HepG2 (cell line): Measurements from ENCODE around the gene AARS1. TPM values are rescaled to one million over a fixed set of nuclear protein-coding genes. Genes with fewer than 3 reads are reported as not detected.

ENCODE experiments used
- HCFC1 ChIP-seq: fragments of 150-350 bp; IDR thresholded peaks from 2 replicates; pipeline ENCODE4 v1.6.1; 2014; ENCODE audit warnings: low read depth, low read length
- NFE2L1 ChIP-seq: sonication (generic); formaldehyde crosslinking; IDR thresholded peaks from 2 replicates; pipeline ENCODE4 v1.4.0; 2020; ENCODE audit warnings: missing genetic modification reagents, mild to moderate bottlenecking, borderline replicate concordance
- RXRA ChIP-seq: sonication (generic); formaldehyde crosslinking; IDR thresholded peaks from 2 replicates; pipeline ENCODE4 v1.5.1; 2020; ENCODE audit warnings: missing genetic modification reagents
- STAG1 ChIP-seq: sonication (generic); formaldehyde crosslinking; IDR thresholded peaks from 2 replicates; pipeline ENCODE4 v1.4.0; 2020; ENCODE audit warnings: missing genetic modification reagents
- XRCC5 ChIP-seq: fragments of 200-400 bp; formaldehyde crosslinking; optimal IDR thresholded peaks from 2 replicates; pipeline ENCODE3; 2017; ENCODE audit warnings: mild to moderate bottlenecking, low read length
- ZBTB21 ChIP-seq: sonication (generic); formaldehyde crosslinking; IDR thresholded peaks from 2 replicates; pipeline ENCODE4 v1.4.0; 2020; ENCODE audit warnings: missing genetic modification reagents
- ZKSCAN1 ChIP-seq: fragments of 150-350 bp; IDR thresholded peaks from 2 replicates; pipeline ENCODE4 v1.6.1; 2014; ENCODE audit warnings: low read length
- ZMYM4 ChIP-seq: sonication (generic); formaldehyde crosslinking; IDR thresholded peaks from 2 replicates; pipeline ENCODE4 v1.8.1; 2023; ENCODE audit warnings: mild to moderate bottlenecking, missing genetic modification reagents
- ZNF256 ChIP-seq: sonication (generic); formaldehyde crosslinking; conservative IDR thresholded peaks from 2 replicates; pipeline ENCODE4 v1.4.0; 2020; ENCODE audit warnings: missing genetic modification reagents
- ZNF562 ChIP-seq: sonication (generic); formaldehyde crosslinking; IDR thresholded peaks from 2 replicates; pipeline ENCODE4 v1.8.0; 2022; ENCODE audit warnings: missing genetic modification reagents, borderline replicate concordance
- polyA plus RNA-seq, 8 experiments: library from polyadenylated mRNA; depleted of rRNA in 3 of 8; stranded (reverse) in 7 of 8; unstranded in 1 of 8; fragments of >200 nt; fragmentation: Illumina TruSeq in 4 of 8; extraction: Trizol in 4 of 8; gene quantifications; 2 replicates each; pipeline versions ENCODE4 v1.2.1 to v1.2.3, GENCODE V29; 2011 to 2016; ENCODE audit warnings: low read depth in 4 of 8, missing spikeins in 1 of 8, mixed read lengths in 1 of 8; ENCODE audit not compliant: insufficient read depth in 1 of 8
- total RNA-seq, 5 experiments: library from RNA; depleted of rRNA; stranded (reverse); fragments of >200 nt; fragmentation: Illumina TruSeq; extraction: Trizol; gene quantifications; 2 replicates each; pipeline ENCODE4 v1.2.3, GENCODE V29; 2016; ENCODE audit warnings: low read depth in 1 of 5
- TF ChIP-seq, protein P1 (sequence below): sonication (generic); formaldehyde crosslinking; IDR thresholded peaks from 2 replicates; pipeline ENCODE4 v1.4.0; 2020; ENCODE audit warnings: missing genetic modification reagents
- TF ChIP-seq, protein P2 (sequence below): sonication (generic); formaldehyde crosslinking; IDR thresholded peaks from 2 replicates; pipeline ENCODE4 v1.5.1; 2020; ENCODE audit warnings: missing genetic modification reagents, mild to moderate bottlenecking, borderline replicate concordance
- TF ChIP-seq, protein P3 (sequence below), 2 experiments: IDR thresholded peaks; 2 replicates each; pipeline ENCODE4 v1.6.1; 2011 to 2012; ENCODE audit warnings: low read length in 2 of 2, borderline replicate concordance in 1 of 2, low read depth in 1 of 2, mild to moderate bottlenecking in 1 of 2, moderate library complexity in 1 of 2
- TF ChIP-seq, protein P4 (sequence below): sonication (generic); formaldehyde crosslinking; IDR thresholded peaks from 2 replicates; pipeline ENCODE4 v1.5.0; 2020; ENCODE audit warnings: mild to moderate bottlenecking, missing genetic modification reagents, moderate library complexity
- TF ChIP-seq, protein P5 (sequence below): sonication (generic); formaldehyde crosslinking; conservative IDR thresholded peaks from 2 replicates; pipeline ENCODE4 v1.4.0; 2020; ENCODE audit warnings: missing genetic modification reagents

Gene AARS1
- total and polyA plus RNA-seq, 2 of the 13 experiments (the other 11 are each of a cell fraction or from before 2014, with no cell fraction given) = 107 to 132 TPM

DNA sequence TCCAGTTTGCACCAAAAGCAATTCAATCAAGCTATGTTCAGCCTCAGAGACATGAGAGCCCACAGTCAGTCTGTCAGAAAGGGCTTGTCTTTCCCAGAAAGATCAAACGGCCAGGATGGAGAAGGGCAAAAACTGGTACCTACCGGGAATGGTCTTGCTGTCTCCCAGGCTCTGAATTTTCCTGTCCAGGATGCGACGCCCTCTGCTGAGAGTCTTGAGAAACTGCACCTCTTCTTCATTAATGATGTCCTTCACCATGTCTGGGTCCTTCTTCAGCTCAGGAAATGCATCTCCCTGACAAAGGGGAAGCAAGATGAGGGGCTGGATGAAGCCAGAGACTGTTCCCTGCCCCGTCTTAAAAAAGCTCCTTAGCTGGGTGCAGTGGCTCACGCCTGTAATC lies 21.8 kb downstream of the AARS1 start (continued):
- TF ChIP-seq, protein P1, sequence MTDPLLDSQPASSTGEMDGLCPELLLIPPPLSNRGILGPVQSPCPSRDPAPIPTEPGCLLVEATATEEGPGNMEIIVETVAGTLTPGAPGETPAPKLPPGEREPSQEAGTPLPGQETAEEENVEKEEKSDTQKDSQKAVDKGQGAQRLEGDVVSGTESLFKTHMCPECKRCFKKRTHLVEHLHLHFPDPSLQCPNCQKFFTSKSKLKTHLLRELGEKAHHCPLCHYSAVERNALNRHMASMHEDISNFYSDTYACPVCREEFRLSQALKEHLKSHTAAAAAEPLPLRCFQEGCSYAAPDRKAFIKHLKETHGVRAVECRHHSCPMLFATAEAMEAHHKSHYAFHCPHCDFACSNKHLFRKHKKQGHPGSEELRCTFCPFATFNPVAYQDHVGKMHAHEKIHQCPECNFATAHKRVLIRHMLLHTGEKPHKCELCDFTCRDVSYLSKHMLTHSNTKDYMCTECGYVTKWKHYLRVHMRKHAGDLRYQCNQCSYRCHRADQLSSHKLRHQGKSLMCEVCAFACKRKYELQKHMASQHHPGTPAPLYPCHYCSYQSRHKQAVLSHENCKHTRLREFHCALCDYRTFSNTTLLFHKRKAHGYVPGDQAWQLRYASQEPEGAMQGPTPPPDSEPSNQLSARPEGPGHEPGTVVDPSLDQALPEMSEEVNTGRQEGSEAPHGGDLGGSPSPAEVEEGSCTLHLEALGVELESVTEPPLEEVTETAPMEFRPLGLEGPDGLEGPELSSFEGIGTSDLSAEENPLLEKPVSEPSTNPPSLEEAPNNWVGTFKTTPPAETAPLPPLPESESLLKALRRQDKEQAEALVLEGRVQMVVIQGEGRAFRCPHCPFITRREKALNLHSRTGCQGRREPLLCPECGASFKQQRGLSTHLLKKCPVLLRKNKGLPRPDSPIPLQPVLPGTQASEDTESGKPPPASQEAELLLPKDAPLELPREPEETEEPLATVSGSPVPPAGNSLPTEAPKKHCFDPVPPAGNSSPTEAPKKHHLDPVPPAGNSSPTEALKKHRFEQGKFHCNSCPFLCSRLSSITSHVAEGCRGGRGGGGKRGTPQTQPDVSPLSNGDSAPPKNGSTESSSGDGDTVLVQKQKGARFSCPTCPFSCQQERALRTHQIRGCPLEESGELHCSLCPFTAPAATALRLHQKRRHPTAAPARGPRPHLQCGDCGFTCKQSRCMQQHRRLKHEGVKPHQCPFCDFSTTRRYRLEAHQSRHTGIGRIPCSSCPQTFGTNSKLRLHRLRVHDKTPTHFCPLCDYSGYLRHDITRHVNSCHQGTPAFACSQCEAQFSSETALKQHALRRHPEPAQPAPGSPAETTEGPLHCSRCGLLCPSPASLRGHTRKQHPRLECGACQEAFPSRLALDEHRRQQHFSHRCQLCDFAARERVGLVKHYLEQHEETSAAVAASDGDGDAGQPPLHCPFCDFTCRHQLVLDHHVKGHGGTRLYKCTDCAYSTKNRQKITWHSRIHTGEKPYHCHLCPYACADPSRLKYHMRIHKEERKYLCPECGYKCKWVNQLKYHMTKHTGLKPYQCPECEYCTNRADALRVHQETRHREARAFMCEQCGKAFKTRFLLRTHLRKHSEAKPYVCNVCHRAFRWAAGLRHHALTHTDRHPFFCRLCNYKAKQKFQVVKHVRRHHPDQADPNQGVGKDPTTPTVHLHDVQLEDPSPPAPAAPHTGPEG = no peak
- TF ChIP-seq RXRA (CRISPR knock-in tag) = no peak
- no peak for TF ChIP-seq ZNF562 (CRISPR knock-in tag)
- TF ChIP-seq NFE2L1 (CRISPR knock-in tag) = no peak
- TF ChIP-seq, protein P2, sequence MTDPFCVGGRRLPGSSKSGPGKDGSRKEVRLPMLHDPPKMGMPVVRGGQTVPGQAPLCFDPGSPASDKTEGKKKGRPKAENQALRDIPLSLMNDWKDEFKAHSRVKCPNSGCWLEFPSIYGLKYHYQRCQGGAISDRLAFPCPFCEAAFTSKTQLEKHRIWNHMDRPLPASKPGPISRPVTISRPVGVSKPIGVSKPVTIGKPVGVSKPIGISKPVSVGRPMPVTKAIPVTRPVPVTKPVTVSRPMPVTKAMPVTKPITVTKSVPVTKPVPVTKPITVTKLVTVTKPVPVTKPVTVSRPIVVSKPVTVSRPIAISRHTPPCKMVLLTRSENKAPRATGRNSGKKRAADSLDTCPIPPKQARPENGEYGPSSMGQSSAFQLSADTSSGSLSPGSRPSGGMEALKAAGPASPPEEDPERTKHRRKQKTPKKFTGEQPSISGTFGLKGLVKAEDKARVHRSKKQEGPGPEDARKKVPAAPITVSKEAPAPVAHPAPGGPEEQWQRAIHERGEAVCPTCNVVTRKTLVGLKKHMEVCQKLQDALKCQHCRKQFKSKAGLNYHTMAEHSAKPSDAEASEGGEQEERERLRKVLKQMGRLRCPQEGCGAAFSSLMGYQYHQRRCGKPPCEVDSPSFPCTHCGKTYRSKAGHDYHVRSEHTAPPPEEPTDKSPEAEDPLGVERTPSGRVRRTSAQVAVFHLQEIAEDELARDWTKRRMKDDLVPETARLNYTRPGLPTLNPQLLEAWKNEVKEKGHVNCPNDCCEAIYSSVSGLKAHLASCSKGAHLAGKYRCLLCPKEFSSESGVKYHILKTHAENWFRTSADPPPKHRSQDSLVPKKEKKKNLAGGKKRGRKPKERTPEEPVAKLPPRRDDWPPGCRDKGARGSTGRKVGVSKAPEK (CRISPR knock-in tag) = no peak
- TF ChIP-seq, protein P3, sequence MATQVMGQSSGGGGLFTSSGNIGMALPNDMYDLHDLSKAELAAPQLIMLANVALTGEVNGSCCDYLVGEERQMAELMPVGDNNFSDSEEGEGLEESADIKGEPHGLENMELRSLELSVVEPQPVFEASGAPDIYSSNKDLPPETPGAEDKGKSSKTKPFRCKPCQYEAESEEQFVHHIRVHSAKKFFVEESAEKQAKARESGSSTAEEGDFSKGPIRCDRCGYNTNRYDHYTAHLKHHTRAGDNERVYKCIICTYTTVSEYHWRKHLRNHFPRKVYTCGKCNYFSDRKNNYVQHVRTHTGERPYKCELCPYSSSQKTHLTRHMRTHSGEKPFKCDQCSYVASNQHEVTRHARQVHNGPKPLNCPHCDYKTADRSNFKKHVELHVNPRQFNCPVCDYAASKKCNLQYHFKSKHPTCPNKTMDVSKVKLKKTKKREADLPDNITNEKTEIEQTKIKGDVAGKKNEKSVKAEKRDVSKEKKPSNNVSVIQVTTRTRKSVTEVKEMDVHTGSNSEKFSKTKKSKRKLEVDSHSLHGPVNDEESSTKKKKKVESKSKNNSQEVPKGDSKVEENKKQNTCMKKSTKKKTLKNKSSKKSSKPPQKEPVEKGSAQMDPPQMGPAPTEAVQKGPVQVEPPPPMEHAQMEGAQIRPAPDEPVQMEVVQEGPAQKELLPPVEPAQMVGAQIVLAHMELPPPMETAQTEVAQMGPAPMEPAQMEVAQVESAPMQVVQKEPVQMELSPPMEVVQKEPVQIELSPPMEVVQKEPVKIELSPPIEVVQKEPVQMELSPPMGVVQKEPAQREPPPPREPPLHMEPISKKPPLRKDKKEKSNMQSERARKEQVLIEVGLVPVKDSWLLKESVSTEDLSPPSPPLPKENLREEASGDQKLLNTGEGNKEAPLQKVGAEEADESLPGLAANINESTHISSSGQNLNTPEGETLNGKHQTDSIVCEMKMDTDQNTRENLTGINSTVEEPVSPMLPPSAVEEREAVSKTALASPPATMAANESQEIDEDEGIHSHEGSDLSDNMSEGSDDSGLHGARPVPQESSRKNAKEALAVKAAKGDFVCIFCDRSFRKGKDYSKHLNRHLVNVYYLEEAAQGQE (IDR thresholded peaks at IDR 0.05; ENCODE audit: borderline replicate concordance in 1 of 2, low read depth in 1 of 2, low read length in 2 of 2) = no peak
- peak; percentile 30 for TF ChIP-seq XRCC5
- TF ChIP-seq ZNF256 (CRISPR knock-in tag) = no peak
- TF ChIP-seq HCFC1 = no peak
- no peak for TF ChIP-seq ZMYM4 (CRISPR knock-in tag)
- TF ChIP-seq, protein P4, sequence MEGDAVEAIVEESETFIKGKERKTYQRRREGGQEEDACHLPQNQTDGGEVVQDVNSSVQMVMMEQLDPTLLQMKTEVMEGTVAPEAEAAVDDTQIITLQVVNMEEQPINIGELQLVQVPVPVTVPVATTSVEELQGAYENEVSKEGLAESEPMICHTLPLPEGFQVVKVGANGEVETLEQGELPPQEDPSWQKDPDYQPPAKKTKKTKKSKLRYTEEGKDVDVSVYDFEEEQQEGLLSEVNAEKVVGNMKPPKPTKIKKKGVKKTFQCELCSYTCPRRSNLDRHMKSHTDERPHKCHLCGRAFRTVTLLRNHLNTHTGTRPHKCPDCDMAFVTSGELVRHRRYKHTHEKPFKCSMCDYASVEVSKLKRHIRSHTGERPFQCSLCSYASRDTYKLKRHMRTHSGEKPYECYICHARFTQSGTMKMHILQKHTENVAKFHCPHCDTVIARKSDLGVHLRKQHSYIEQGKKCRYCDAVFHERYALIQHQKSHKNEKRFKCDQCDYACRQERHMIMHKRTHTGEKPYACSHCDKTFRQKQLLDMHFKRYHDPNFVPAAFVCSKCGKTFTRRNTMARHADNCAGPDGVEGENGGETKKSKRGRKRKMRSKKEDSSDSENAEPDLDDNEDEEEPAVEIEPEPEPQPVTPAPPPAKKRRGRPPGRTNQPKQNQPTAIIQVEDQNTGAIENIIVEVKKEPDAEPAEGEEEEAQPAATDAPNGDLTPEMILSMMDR (CRISPR knock-in tag) = peak; percentile 85
- TF ChIP-seq ZBTB21 = no peak
- TF ChIP-seq STAG1 (CRISPR knock-in tag) = peak; percentile 77
- TF ChIP-seq ZKSCAN1 = no peak
- TF ChIP-seq, protein P5, sequence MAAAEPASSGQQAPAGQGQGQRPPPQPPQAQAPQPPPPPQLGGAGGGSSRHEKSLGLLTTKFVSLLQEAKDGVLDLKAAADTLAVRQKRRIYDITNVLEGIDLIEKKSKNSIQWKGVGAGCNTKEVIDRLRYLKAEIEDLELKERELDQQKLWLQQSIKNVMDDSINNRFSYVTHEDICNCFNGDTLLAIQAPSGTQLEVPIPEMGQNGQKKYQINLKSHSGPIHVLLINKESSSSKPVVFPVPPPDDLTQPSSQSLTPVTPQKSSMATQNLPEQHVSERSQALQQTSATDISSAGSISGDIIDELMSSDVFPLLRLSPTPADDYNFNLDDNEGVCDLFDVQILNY = no peak
